ENCODE results near the gene CHD2. TPM values are rescaled to one million over a fixed set of nuclear protein-coding genes. Genes with fewer than 3 reads are reported as not detected.

CHD2 gene
- total RNA-seq, 1 experiment from 2014 or later: 63.3 TPM

DNA sequence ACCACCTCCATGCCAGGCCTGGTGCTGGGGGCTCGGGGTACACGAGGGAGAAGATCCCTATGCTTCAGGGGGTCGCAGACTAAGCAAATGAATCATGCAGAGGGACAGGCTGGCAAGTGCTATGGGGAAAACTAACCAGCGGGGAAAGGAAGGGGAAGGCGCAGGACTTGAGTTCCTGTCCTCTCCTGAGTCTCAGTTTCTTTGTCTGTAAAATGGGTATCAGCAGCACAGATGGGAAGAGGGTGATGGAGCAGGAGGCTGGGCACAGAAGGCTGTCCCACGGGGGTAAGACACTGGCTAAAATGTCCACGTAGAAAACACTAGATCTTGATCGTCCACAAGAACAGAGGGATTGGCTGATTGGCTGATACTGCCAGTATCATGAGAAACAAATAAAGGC, 149.1 kb downstream of the CHD2 start:
- no peak overlapping the region for H3K56ac ChIP-seq (ENCODE audit: insufficient read length, low read depth, low read length)
- H3K4me3 Mint-ChIP-seq: no peak overlapping the region
- WGBS (ENCODE audit: extremely low coverage, insufficient read length, low lambda C conversion rate): no CpG with 5 or more reads among the region's 8 CpGs

More for the DNA sequence above, 149.1 kb downstream of the CHD2 start:
- Histone ChIP-seq H2BK12ac (ENCODE audit: insufficient read length, low read depth, low read length) (no peak overlapping the region), H4K5ac (ENCODE audit: insufficient read length, low read depth, low read length) (no peak overlapping the region), H3K23ac (ENCODE audit: insufficient read length, low read depth, low read length) (no peak overlapping the region), H2BK120ac (ENCODE audit: low read depth, low read length, poor library complexity, severe bottlenecking) (no peak overlapping the region), H4K8ac (replicated peaks; ENCODE audit: insufficient read length, low read depth, low read length) (no peak overlapping the region), H3K9ac (ENCODE audit: extremely low read depth, insufficient read length, low read length) (no peak overlapping the region), H3K79me1 (ENCODE audit: insufficient read depth, low read depth, low read length, poor library complexity, severe bottlenecking) (peaks cover 3% of the 10 kb centered on the region), H3K9me3 (ENCODE audit: control insufficient read depth, low read depth, low read length) (peaks cover 7% of the 10 kb centered on the region), H3K14ac (ENCODE audit: insufficient read depth, low read length) (no peak overlapping the region), H3K4me1 (ENCODE audit: insufficient read depth, low read length) (no peaks in the 10 kb centered on the region), H2BK20ac (ENCODE audit: low read depth, low read length, poor library complexity, severe bottlenecking) (no peak overlapping the region), H3K4me2 (ENCODE audit: insufficient read depth, insufficient read length, low read length) (no peak overlapping the region), H2AK5ac (ENCODE audit: insufficient read length, low read length) (no peak overlapping the region), H2AFZ (ENCODE audit: low read length) (no peak overlapping the region), H2BK15ac (ENCODE audit: low read depth, low read length) (no peak overlapping the region), H3K4ac (ENCODE audit: low read depth, low read length) (no peak overlapping the region), H3K23me2 (ENCODE audit: insufficient read length, low read depth, low read length, poor library complexity, severe bottlenecking) (no peaks in the 10 kb centered on the region), H3K79me2 (ENCODE audit: insufficient read depth, low read length) (no peaks in the 10 kb centered on the region), H2BK5ac (ENCODE audit: insufficient read length, low read length) (no peak overlapping the region), H4K20me1 (ENCODE audit: control insufficient read depth, insufficient read depth, insufficient read length) (peaks cover 6% of the 10 kb centered on the region), H3K18ac (ENCODE audit: insufficient read length, low read depth, low read length) (no peak overlapping the region), H4K91ac (ENCODE audit: insufficient read length, low read depth, low read length) (no peak overlapping the region), H3K27ac (ENCODE audit: insufficient read length, low read depth, low read length) (no peak overlapping the region), H3K27me3 (ENCODE audit: insufficient read depth, low read length) (no peaks in the 10 kb centered on the region), H3T11ph (ENCODE audit: low read length) (no peak overlapping the region)
- no peaks in the 10 kb centered on the region for H3K27me3 Mint-ChIP-seq (ENCODE audit: low read depth)
- no peak for DNase-seq
- TF ChIP-seq, protein P1, sequence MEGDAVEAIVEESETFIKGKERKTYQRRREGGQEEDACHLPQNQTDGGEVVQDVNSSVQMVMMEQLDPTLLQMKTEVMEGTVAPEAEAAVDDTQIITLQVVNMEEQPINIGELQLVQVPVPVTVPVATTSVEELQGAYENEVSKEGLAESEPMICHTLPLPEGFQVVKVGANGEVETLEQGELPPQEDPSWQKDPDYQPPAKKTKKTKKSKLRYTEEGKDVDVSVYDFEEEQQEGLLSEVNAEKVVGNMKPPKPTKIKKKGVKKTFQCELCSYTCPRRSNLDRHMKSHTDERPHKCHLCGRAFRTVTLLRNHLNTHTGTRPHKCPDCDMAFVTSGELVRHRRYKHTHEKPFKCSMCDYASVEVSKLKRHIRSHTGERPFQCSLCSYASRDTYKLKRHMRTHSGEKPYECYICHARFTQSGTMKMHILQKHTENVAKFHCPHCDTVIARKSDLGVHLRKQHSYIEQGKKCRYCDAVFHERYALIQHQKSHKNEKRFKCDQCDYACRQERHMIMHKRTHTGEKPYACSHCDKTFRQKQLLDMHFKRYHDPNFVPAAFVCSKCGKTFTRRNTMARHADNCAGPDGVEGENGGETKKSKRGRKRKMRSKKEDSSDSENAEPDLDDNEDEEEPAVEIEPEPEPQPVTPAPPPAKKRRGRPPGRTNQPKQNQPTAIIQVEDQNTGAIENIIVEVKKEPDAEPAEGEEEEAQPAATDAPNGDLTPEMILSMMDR (conservative IDR thresholded peaks at IDR 0.05): no peak
- peaks cover 72 to 99% (median 88%) of the 10 kb centered on the region in 3 experiments for H3K36me3 Mint-ChIP-seq (ENCODE audit: insufficient read depth in 1 of 3, low read depth in 3 of 3)
- peaks cover 11 to 13% of the 10 kb centered on the region in 2 experiments for H3K9me3 Mint-ChIP-seq
- no peaks in the 10 kb centered on the region for H3K4me1 Mint-ChIP-seq
- peak overlapping the region in 2 of 3 experiments; percentile 19 to 61; a peak in 4 of 7 replicates for H3K27ac Mint-ChIP-seq

All from H9 (cell line).